Stomach (tissue), 9 donors: Measurements from ENCODE around the gene MOB1A. TPM values are rescaled to one million over a fixed set of nuclear protein-coding genes. Genes with fewer than 3 reads are reported as not detected.
"Not testable (repeated sequence)": the region's sequence is repeated elsewhere in the genome, so short reads cannot be mapped to it uniquely, and the experiment has no call there.

Source experiments
- DNase-seq, 2 donors: peaks; one replicate each; pipeline versions ENCODE4 v3.0.0 to v3.0.0-alpha.2; 2013 to 2019
- H3K27ac ChIP-seq, 5 donors: fragments of 200-600 bp in 4 of 5; sonication (generic) in 4 of 5; one replicate each; pipeline ENCODE4 v1.5.1; 2013 to 2019; ENCODE audit warnings: mild to moderate bottlenecking in 1 of 5, moderate library complexity in 1 of 5
- H3K27me3 ChIP-seq, 3 donors: fragments of 200-600 bp; sonication (generic); one replicate each; pipeline ENCODE4 v1.5.1; 2017 to 2019; ENCODE audit warnings: mixed run types in 1 of 3
- H3K36me3 ChIP-seq, 4 donors: fragments of 200-600 bp; sonication (generic); 1 replicate in 3 of 4; 2 replicates in 1 of 4; pipeline ENCODE4 v1.5.1; 2016 to 2019
- H3K4me1 ChIP-seq, 4 donors: fragments of 200-600 bp; sonication (generic); one replicate each; pipeline ENCODE4 v1.5.1; 2016 to 2019
- H3K4me3 ChIP-seq, 4 donors: fragments of 200-600 bp; sonication (generic) in 3 of 4; one replicate each; pipeline ENCODE4 v1.5.1; 2016 to 2019; ENCODE audit warnings: mild to moderate bottlenecking in 1 of 4
- H3K9me3 ChIP-seq, 4 donors: fragments of 200-600 bp; sonication (generic); one replicate each; pipeline ENCODE4 v1.5.1; 2016 to 2019
- CTCF ChIP-seq, 7 experiments: fragments of 450-650 bp in 4 of 7; fragments of 200-600 bp in 3 of 7; sonication (generic) in 3 of 7; IDR thresholded peaks; one replicate each; pipeline ENCODE4 v1.5.1; 2016 to 2019; ENCODE audit warnings: antibody characterized with exemption in 7 of 7, control low read depth in 2 of 7, mild to moderate bottlenecking in 1 of 7
- EP300 ChIP-seq: sonication (generic); formaldehyde crosslinking; IDR thresholded peaks from one replicate; pipeline ENCODE4 v1.6.1; 2017; ENCODE audit warnings: antibody characterized with exemption
- POLR2A ChIP-seq, 4 donors: fragments of 450-650 bp; IDR thresholded peaks; one replicate each; pipeline ENCODE4 v1.6.1; 2016; ENCODE audit warnings: antibody characterized with exemption in 4 of 4, control low read depth in 2 of 4, mild to moderate bottlenecking in 1 of 4, moderate library complexity in 1 of 4
- POLR2AphosphoS5 ChIP-seq, 3 donors: sonication (generic); formaldehyde crosslinking; IDR thresholded peaks; one replicate each; pipeline ENCODE4 v1.6.1; 2016; ENCODE audit warnings: antibody characterized with exemption in 3 of 3
- WGBS, 5 donors: extraction: QIAGEN DNeasy Blood & Tissue Kit in 3 of 5; methylation state at CpG; one replicate each; pipeline versions ENCODE4 v1.1.5 to v1.1.7; 2013 to 2018; 5-methylcytosine and 5-hydroxymethylcytosine counted together
- intact Hi-C: fragments of 100-400 bp; cut with DNase I; formaldehyde crosslinking; loops from one replicate; pipeline ENCODE4 v1.15.1; 2023; ENCODE audit warnings: low total_unique reads
- polyA plus RNA-seq, 3 donors: library from polyadenylated mRNA; stranded (reverse); fragments of 200-250 nt; gene quantifications; one replicate each; pipeline ENCODE4 v1.2.3, GENCODE V29; 2013
- total RNA-seq, 5 donors: library from RNA; depleted of rRNA; stranded (reverse); fragments of >200 nt; gene quantifications; one replicate each; pipeline versions ENCODE4 v1.1.0 to v1.2.3, GENCODE V29; 2014 to 2016
- donor health status: healthy with polysubstance abuse.
- donor health status: Bipolar disorder and iron deficiency.
- donor health status: healthy.

Gene MOB1A
- total and polyA plus RNA-seq, 8 donors = 22.4 to 127 (median 62.9) TPM

- no peak for TF ChIP-seq EP300
- no peak for TF ChIP-seq POLR2AphosphoS5 (IDR thresholded peaks at IDR 0.05)
- no peak for TF ChIP-seq CTCF (IDR thresholded peaks at IDR 0.05)
- TF ChIP-seq POLR2A (IDR thresholded peaks at IDR 0.05) = no peak
- Histone ChIP-seq H3K4me3 (no peak overlapping the region), H3K36me3 (peaks cover 0 to 3% (median 0%) of the 10 kb centered on the region in 4 donors), H3K27me3 (peaks cover 0 to 23% (median 9%) of the 10 kb centered on the region in 3 donors), H3K9me3 (peaks cover 0 to 1% (median under 1%) of the 10 kb centered on the region in 4 donors), H3K27ac (no peak overlapping the region), H3K4me1 (no peaks in the 10 kb centered on the region)
- WGBS, 5 donors = 73 to 94% (median 87%) methylated on average over 3 of the region's 3 CpGs
- DNase-seq = no peak
- intact Hi-C loops = no loop called here
Observed at GRCh38 chr2:74128206-74128605, 50.5 kb downstream of the MOB1A start.

- Histone ChIP-seq H3K9me3 (peaks cover 0 to 14% (median 6%) of the 10 kb centered on the region in 4 donors), H3K4me1 (peaks cover 0 to 12% (median 5%) of the 10 kb centered on the region in 4 donors)
- H3K36me3 ChIP-seq, intact Hi-C loops, H3K27me3 ChIP-seq, H3K4me3 ChIP-seq, H3K27ac ChIP-seq, DNase-seq: not testable (repeated sequence)
- WGBS, 5 donors = 97 to 98% (median 97%) methylated on average over 6 to 29 of the region's 29 CpGs
Observed at GRCh38 chr2:74123955-74124354, 54.7 kb downstream of the MOB1A start.

- Histone ChIP-seq H3K4me1 (peaks cover 0 to 12% (median 5%) of the 10 kb centered on the region in 4 donors), H3K9me3 (peaks cover 0 to 14% (median 6%) of the 10 kb centered on the region in 4 donors)
- H3K36me3 ChIP-seq, H3K4me3 ChIP-seq, H3K27me3 ChIP-seq, intact Hi-C loops, H3K27ac ChIP-seq, DNase-seq: not testable (repeated sequence)
- 98 to 100% (median 100%) methylated on average over 1 of the region's 1 CpG for WGBS, 5 donors
Observed at GRCh38 chr2:74121846-74122245, 56.8 kb downstream of the MOB1A start.

- Histone ChIP-seq H3K4me3 (peak overlapping the region; percentile 62 to 71 (median 64)), H3K27ac (peak overlapping the region; percentile 79 to 91 (median 90)), H3K27me3 (no peaks in the 10 kb centered on the region), H3K36me3 (no peaks in the 10 kb centered on the region), H3K9me3 (peaks cover 0 to 14% (median 6%) of the 10 kb centered on the region in 4 donors), H3K4me1 (peaks cover 0 to 12% (median 5%) of the 10 kb centered on the region in 4 donors)
- TF ChIP-seq EP300 (no peak), POLR2AphosphoS5 (IDR thresholded peaks at IDR 0.05) (peak in 2 of 3 donors; percentile 39 to 72), CTCF (IDR thresholded peaks at IDR 0.05) (peak in 5 of 7 experiments; percentile 41 to 74 (median 52)), POLR2A (IDR thresholded peaks at IDR 0.05) (no peak)
- peak; percentile 80 to 95 for DNase-seq
- intact Hi-C loops = no loop called here
- 2 to 10% (median 7%) methylated on average over 28 to 59 of the region's 59 CpGs for whole genome bisulfite sequencing, 5 donors
Observed at GRCh38 chr2:74119912-74120825, 58.5 kb downstream of the MOB1A start.

- Histone ChIP-seq H3K36me3 (no peaks in the 10 kb centered on the region), H3K4me3 (no peak overlapping the region), H3K9me3 (peaks cover 0 to 14% (median 6%) of the 10 kb centered on the region in 4 donors), H3K27me3 (no peaks in the 10 kb centered on the region), H3K27ac (no peak overlapping the region), H3K4me1 (peaks cover 0 to 12% (median 5%) of the 10 kb centered on the region in 4 donors)
- TF ChIP-seq EP300 = no peak
- TF ChIP-seq POLR2A (IDR thresholded peaks at IDR 0.05) = no peak
- DNase-seq = no peak
- intact Hi-C loops = no loop called here
Observed at GRCh38 chr2:74119339-74119738, 59.3 kb downstream of the MOB1A start.

- Histone ChIP-seq H3K4me1 (no peaks in the 10 kb centered on the region), H3K36me3 (no peaks in the 10 kb centered on the region), H3K4me3 (no peak overlapping the region), H3K9me3 (no peaks in the 10 kb centered on the region), H3K27ac (no peak overlapping the region), H3K27me3 (no peaks in the 10 kb centered on the region)
- intact Hi-C loops = no loop called here
- DNase-seq = no peak
- TF ChIP-seq POLR2A (IDR thresholded peaks at IDR 0.05) (no peak), CTCF (IDR thresholded peaks at IDR 0.05) (no peak), POLR2AphosphoS5 (IDR thresholded peaks at IDR 0.05) (no peak), EP300 (no peak)
Observed at GRCh38 chr2:74111380-74111779, 67.3 kb downstream of the MOB1A start.
